Osteoblast (primary cell): Measurements from ENCODE around the gene GTPBP1. TPM values are rescaled to one million over a fixed set of nuclear protein-coding genes. Genes with fewer than 3 reads are reported as not detected.

ENCODE experiments used
- DNase-seq: peaks from one replicate; pipeline ENCODE4 v3.0.0; 2011; ENCODE audit warnings: low spot score, mixed read lengths; ENCODE audit not compliant: insufficient read length; ENCODE audit errors: missing footprints
- H2AFZ ChIP-seq: 2 replicates; pipeline ENCODE4 v1.6.0; 2011; ENCODE audit warnings: mild to moderate bottlenecking, low read length
- H3K27ac ChIP-seq: 2 replicates; pipeline ENCODE4 v1.5.1; 2011; ENCODE audit warnings: mild to moderate bottlenecking, low read depth, low read length, moderate library complexity
- H3K27me3 ChIP-seq: 2 replicates; pipeline ENCODE4 v1.6.0; 2012; ENCODE audit warnings: mild to moderate bottlenecking, control low read depth, inconsistent platforms, low read length, moderate library complexity; ENCODE audit not compliant: insufficient read depth
- H3K36me3 ChIP-seq: 2 replicates; pipeline ENCODE4 v1.5.1; 2011; ENCODE audit warnings: mild to moderate bottlenecking, low read length, control low read depth, moderate library complexity; ENCODE audit not compliant: insufficient read depth
- H3K4me1 ChIP-seq: 2 replicates; pipeline ENCODE4 v1.5.1; 2011; ENCODE audit warnings: mild to moderate bottlenecking, low read length, control low read depth, moderate library complexity; ENCODE audit not compliant: insufficient read depth
- H3K4me2 ChIP-seq: 2 replicates; pipeline ENCODE4 v1.6.0; 2011; ENCODE audit warnings: mild to moderate bottlenecking, low read length; ENCODE audit not compliant: insufficient read depth
- H3K4me3 ChIP-seq: fragments of 200-600 bp; sonication (generic); 3 replicates; pipeline ENCODE4 v1.5.1; 2012; ENCODE audit warnings: mild to moderate bottlenecking, low read length, inconsistent platforms; ENCODE audit not compliant: insufficient read depth
- H3K79me2 ChIP-seq: 2 replicates; pipeline ENCODE4 v1.6.0; 2012; ENCODE audit warnings: mild to moderate bottlenecking, low read length, control low read depth, inconsistent platforms; ENCODE audit not compliant: insufficient read depth
- H3K9me3 ChIP-seq: 2 replicates; pipeline ENCODE4 v1.5.1; 2011; ENCODE audit warnings: low read depth, low read length, control low read depth
- H4K20me1 ChIP-seq: 2 replicates; pipeline ENCODE4 v1.6.0; 2012; ENCODE audit warnings: mild to moderate bottlenecking, low read length, control low read depth; ENCODE audit not compliant: insufficient read depth
- total RNA-seq: library from RNA; depleted of rRNA; stranded (reverse); fragments of >200 nt; gene quantifications from 2 replicates; pipeline ENCODE4 v1.2.3, GENCODE V29; 2012
- TF ChIP-seq, protein P1 (sequence below): IDR thresholded peaks from 2 replicates; pipeline ENCODE4 v1.5.1; 2011; ENCODE audit warnings: mild to moderate bottlenecking, low read depth, low read length, moderate library complexity; ENCODE audit errors: extremely low read depth

Gene GTPBP1
- total RNA-seq, 1 donor, result 34.7 TPM

DNA sequence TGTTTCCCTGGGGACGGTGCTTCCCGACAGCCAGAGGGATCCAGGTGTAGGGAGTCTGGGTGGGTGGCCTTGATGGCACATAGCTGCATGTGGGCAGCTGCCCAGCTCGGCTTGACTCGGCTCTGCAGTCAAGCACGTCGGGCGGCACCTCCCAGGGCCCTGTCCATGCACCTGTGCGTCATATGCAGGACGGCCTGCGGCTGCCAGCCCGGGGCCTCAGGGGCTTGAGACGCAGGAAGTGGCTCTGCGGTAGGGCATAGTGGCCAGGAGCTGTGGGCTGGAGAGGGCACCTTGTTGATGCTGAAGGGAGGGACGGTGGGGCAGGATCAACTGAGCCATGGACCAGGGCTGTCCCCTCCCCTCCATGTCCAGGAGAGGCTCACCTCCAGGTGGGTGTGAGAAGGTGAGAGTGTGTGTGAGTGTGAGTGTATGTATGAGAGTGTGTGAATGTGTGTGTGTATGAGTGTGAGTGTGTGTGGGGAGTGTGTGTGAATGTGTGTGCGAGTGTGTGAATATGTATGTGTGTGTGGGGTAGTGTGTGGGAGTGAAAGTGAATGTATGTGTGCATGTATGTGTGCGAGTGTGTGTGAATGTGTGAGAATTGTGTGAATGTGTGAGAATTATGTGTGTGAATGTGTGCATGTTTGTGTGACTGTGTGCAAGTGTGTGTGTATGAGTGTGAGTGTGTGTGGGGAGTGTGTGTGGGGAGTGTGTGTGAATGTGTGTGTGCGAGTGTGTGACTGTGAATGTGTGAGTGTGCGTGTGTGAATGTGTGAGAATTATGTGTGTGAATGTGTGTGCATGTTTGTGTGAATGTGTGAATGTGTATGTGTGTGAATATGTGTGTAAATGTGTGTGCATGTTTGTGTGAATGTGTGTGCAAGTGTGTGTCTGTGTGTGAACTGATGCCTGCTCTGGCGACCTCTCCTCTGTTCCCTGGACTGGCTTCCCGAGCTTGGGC lies 55.7 kb downstream of the GTPBP1 start:
- no peaks in the 10 kb centered on the region for H3K9me3 ChIP-seq
- H3K4me2 ChIP-seq, result no peak overlapping the region
- H3K4me3 ChIP-seq, result no peak overlapping the region
- no peaks in the 10 kb centered on the region for H3K36me3 ChIP-seq
- H4K20me1 ChIP-seq, result no peaks in the 10 kb centered on the region
- H3K79me2 ChIP-seq, result no peaks in the 10 kb centered on the region
- TF ChIP-seq, protein P1, sequence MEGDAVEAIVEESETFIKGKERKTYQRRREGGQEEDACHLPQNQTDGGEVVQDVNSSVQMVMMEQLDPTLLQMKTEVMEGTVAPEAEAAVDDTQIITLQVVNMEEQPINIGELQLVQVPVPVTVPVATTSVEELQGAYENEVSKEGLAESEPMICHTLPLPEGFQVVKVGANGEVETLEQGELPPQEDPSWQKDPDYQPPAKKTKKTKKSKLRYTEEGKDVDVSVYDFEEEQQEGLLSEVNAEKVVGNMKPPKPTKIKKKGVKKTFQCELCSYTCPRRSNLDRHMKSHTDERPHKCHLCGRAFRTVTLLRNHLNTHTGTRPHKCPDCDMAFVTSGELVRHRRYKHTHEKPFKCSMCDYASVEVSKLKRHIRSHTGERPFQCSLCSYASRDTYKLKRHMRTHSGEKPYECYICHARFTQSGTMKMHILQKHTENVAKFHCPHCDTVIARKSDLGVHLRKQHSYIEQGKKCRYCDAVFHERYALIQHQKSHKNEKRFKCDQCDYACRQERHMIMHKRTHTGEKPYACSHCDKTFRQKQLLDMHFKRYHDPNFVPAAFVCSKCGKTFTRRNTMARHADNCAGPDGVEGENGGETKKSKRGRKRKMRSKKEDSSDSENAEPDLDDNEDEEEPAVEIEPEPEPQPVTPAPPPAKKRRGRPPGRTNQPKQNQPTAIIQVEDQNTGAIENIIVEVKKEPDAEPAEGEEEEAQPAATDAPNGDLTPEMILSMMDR, result no peak
- peaks cover 15% of the 10 kb centered on the region for H3K4me1 ChIP-seq
- no peak for DNase-seq
- H3K27ac ChIP-seq, result no peak overlapping the region
- H2AFZ ChIP-seq, result no peak overlapping the region
- no peaks in the 10 kb centered on the region for H3K27me3 ChIP-seq

DNA sequence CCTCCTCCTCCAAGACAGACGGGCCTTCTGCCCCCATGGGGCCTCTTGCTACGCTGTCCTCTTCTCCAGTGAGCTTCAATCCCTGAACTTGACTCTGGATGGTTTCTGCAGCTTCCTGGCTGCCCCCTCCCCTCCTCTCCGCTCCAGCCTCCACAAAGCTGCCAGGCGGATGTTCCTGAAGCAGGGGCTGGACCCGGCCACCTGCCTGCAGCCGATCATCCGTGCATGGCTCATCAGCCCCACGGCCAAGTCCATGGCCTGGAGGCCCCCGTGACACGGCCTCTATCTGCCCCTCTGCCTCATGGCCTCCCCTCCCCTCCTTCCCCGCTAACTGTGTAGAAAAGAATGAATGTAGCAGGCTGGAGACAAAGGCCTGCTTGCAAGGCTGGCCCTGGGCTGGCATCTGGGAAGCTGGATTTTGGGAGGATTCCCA lies 56.8 kb downstream of the GTPBP1 start:
- Histone ChIP-seq H3K27me3 (no peaks in the 10 kb centered on the region), H3K79me2 (no peaks in the 10 kb centered on the region), H3K9me3 (no peaks in the 10 kb centered on the region), H3K4me3 (no peak overlapping the region), H3K4me2 (no peak overlapping the region), H2AFZ (no peak overlapping the region), H3K36me3 (no peaks in the 10 kb centered on the region), H3K27ac (no peak overlapping the region), H3K4me1 (peaks cover 11% of the 10 kb centered on the region), H4K20me1 (no peaks in the 10 kb centered on the region)
- peak; percentile 66 for DNase-seq
- TF ChIP-seq, protein P1, result no peak

GRCh38 chr22:38766076-38766777 lies 60.5 kb downstream of the GTPBP1 start:
- TF ChIP-seq, protein P1, result peak; percentile 89
- Histone ChIP-seq H3K36me3 (no peaks in the 10 kb centered on the region), H3K27ac (no peak overlapping the region), H4K20me1 (no peaks in the 10 kb centered on the region), H3K4me1 (peaks cover 11% of the 10 kb centered on the region), H3K9me3 (no peaks in the 10 kb centered on the region), H3K79me2 (no peaks in the 10 kb centered on the region), H3K27me3 (no peaks in the 10 kb centered on the region), H2AFZ (no peak overlapping the region), H3K4me2 (no peak overlapping the region), H3K4me3 (no peak overlapping the region)
- DNase-seq, result peak; percentile 93

- no peak overlapping the region for H2AFZ ChIP-seq
- TF ChIP-seq, protein P1, result no peak
- no peak overlapping the region for H3K4me3 ChIP-seq
- H3K4me2 ChIP-seq, result no peak overlapping the region
- H3K4me1 ChIP-seq, result peaks cover 13% of the 10 kb centered on the region
- no peak for DNase-seq
- no peaks in the 10 kb centered on the region for H4K20me1 ChIP-seq
- no peaks in the 10 kb centered on the region for H3K79me2 ChIP-seq
- no peaks in the 10 kb centered on the region for H3K36me3 ChIP-seq
- H3K27ac ChIP-seq, result no peak overlapping the region
- H3K9me3 ChIP-seq, result no peaks in the 10 kb centered on the region
- H3K27me3 ChIP-seq, result no peaks in the 10 kb centered on the region
These were observed 61.6 kb downstream of the GTPBP1 start for GRCh38 chr22:38767313-38767712.
